ENCODE data around the gene IL20RA. TPM values are rescaled to one million over a fixed set of nuclear protein-coding genes. Genes with fewer than 3 reads are reported as not detected.

The IL20RA gene
- total RNA-seq, 1 donor from 2014 or later: 0.51 TPM

DNA sequence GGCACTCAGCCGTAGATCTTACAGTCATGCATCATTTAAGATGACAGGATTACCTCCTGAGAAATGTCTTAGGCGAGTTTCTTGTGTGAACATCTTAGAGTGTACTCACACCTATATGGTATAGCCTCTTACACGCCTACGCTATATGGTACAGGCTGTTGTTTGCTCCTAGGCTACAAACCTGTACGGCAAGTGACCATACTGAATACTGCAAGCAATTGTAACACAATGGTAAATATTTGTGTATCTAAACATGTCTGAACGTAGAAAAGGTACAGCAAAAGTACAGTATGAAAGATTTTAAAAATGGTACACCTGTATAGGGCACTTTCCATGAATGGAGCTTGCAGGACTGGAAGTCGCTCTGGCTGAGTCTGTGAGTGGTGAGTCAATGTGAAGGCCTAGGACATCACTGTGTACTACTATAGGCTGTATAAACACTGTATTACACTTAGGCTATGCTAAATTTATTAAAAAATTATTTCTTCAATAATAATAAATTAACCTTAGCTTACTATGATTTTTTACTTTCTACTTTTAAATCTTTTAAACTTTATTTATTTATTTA lies 541 bp upstream of the IL20RA start:
- DNase-seq: no peak

DNA sequence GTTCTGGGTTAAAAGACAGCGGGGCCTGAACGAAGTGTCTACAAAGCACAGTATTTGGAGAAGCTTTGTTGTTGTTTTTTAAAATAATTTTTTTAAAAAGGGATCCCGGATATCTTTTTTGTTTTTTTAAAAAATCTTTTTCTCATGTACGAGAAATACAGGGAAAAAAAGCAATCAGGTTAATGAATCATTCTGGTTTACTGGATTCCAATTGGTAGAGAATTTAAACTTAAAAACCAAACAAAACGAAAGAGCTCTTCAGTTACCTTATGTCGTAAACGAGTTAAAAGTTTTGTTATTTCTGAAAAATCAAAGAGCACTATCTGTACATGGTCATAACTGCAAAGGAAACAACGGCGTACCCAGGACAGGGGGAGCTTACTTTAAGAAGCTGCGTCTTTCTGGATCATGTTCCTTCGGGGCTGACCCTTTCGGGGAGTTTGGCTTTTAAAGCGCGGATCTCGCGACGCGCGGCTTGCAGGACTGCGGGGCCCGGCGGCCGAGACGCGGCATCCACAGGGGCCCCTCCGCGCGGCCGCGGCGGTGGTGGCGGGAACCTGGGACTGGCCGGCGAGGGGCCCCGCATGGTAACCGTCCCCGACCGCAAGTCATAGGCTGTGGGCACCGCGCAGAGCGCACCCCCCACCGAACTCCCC lies 927 bp downstream of the IL20RA start:
- peak; percentile 47 for DNase-seq

DNA sequence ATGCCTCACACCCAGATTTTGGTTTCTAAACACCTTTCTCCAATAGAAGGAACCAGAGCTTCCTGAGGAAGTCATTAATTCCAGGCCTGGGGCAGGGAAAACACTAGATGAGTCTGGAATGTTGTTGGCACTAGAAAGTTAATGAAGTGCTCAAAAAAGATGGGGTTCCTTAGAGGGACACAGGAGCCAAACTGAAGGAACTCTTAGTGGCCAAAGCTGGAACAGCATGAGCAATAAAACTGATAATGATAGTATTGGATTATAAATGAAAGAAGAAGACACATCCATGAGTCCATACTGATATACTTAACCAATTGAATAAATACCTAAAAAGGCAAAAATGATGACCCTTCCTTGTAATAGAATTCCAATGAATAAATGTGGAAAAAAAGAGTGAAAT lies 4.4 kb downstream of the IL20RA start:
- no peak for DNase-seq

GRCh38 chr6:137039010-137039409 lies 5.8 kb downstream of the IL20RA start:
- no peak for DNase-seq

DNA sequence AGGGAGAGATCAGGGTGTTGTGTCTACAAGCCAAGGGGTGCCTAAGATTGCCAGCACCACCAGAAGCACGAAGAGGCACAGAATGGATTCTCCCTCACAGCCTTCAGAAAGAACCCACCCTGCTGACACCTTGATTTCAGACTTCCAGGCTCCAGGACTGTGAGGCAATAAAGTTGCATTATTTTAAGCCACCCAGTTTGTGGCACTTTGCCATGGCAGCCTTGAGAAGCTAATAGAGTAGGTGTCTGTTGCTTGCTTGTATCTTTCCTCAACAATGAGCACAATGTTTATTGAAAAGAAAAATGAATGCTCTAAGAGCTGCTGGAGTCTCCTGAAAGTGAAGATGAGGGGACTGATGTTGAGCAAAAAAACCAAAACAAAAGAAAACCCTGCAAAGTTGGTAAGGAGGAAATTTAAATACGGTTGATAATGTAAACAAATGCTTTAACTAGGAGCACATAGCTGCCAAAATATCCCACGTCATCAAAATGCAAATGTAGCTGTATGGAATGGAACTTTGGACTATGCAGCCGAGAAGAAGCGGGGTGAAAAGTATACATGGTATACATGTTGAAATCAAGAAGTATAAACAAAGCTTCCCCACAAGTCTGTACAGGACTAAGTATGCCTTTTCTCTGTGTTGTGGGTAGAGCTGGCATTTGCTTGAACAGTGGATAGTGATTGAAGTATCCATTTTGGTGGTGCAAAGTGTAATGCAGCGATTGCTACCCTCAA lies 8.0 kb downstream of the IL20RA start:
- no peak for DNase-seq

DNA sequence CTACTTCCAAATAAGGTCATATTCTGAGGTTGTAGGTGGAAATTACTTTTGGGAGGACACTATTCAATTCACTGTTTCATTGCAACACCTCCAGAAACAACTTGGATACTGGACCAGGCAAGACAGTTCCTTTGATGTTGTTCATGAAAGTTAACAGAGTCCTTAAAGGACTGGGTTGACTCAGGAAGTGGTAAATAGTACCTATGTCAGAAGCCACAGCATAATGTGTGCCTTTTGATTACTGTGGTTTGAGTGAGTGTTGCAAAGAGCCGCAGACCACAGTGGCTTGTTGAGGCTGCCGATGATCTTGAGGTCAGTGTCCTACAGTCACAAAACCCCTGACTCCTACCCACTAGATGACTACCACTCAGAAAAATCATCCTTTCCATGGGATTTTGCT lies 10.9 kb downstream of the IL20RA start:
- no peak for DNase-seq

DNA sequence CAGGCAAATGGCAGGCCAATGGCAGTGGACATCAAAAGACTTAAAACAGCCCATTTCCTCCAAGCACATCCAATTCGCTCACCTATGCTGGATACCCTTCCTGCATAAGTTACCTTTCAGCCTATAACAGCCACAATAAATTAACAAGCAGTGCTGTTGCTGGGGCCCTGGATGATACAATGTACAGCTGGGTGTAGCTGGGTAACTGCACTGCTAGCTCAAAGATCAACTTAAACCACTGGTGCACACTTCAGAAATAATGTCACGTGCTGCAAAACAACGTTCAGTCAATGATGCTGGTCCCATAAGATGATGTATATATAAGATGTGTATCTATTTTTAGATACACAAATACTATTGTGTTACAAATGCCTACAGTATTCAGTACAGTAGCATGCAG lies 13.6 kb downstream of the IL20RA start:
- DNase-seq: no peak

DNA sequence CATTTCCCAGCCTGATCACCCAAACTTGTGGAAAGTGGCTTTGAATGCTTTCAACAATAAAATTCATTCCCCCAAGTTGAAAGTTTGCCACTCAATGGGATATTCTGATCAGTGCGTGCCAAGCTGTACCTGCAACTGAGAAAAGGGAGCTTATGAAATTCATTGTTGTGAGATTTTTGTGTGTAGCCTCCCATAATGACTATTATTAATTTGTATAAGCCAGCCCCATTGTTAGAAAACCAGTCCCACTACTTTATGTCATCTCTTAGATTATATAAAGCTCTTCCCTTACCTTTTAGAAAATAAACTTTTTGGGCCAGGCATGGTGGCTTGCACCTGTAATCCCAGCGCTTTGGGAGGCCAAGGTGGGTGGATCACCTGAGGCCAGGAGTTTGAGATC lies 15.9 kb downstream of the IL20RA start:
- DNase-seq: no peak

- peak; percentile 50 for DNase-seq
Observed at GRCh38 chr6:137025786-137026730, 18.7 kb downstream of the IL20RA start.

DNA sequence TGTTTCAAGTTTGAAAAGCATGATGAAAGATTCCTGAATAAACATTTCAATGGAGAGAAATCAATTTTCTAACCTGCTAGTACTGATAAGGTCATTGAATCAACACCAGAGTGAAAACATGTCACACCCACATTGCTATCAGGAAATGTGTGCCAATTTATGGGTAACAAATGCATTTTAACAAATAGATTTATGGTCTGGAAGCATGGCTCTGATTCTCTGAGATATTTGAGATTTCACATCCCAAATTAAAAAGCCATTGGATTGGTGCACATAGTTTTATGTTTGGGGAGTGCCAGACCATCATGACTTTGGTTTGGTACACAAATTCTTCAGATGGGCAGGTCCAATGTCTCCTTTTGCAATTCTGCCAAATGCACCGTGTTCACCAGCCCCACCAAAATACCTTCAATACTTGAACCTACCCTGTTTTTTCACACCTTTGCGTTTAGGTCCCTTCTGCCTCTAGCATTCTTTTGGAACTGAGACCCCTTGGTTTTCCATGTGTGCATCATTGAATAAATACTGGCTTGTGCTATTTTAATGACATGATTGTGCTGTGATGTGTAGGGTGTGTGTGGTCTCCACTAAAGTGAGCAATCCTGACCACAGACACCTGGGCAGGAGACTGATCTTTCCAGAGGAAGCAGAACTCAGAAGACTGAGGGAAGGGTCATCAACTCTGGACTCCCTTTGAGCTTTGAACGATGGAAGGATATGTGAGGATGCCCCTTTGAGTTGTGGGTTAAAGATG lies 20.4 kb downstream of the IL20RA start:
- DNase-seq: no peak

- no peak for DNase-seq
Observed at GRCh38 chr6:137020776-137021175, 24.0 kb downstream of the IL20RA start.

GRCh38 chr6:137019476-137020272 lies 25.1 kb downstream of the IL20RA start:
- no peak for DNase-seq

GRCh38 chr6:137017081-137017480 lies 27.7 kb downstream of the IL20RA start:
- DNase-seq: no peak

DNA sequence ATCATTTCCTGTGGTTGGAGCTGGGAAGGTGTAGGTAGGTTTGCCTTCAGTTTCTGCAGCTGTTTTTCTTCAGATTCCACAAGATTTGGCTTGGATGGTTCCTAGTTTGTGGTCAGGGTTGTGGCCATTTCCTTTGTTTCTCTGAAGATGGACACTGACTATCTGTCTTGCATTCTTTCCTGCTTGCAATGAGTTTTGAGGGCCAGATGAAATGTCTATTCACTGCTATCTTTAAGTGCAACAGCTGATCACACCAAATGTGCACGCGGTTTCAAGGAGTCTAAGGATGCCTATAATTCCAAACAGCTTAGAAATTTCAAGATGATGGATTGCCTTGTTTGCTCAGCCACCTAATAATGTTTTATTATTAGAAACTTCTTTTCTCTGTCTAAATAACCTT lies 28.4 kb downstream of the IL20RA start:
- no peak for DNase-seq

GRCh38 chr6:137015943-137016342 lies 28.8 kb downstream of the IL20RA start:
- DNase-seq: no peak

DNA sequence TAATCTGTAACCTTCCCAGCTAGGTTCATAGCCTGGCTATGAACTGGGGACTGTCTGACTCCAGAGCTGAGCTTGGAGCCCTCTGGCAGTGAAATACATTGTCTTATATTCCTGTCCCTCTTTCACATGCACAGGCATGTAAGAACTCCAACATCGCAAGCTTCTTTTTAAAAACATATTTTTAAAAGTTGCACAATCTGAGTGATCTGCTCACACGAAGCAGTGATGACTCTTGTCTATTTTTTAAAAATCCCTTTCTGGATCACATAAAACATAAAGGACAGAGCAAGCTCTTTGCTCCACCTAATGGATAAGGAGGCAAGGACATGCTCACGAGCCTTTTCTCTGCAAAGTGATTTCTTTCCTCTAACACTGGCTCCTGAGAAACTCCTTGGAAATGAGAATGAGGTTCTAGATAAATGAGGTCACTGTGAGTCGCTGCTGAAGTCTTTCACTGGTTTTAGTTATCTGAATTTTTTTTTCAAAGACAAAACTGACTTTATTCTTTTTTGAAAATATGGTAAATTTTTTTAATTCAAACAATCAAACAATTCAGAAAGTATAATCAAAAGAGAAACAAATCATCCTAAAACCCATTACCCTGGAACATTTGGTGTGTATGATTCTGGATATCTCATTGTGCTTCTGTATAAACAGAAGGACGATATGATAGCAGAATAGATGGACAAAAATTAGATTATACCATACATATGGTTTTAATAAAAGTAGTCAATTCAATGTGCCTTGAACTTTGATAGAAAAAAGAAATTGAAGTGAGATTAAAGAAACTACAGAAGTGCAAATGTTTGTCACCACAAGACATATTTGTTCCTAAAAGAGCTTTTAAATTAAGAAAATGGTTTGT lies 30.8 kb downstream of the IL20RA start:
- peak; percentile 54 for DNase-seq

DNA sequence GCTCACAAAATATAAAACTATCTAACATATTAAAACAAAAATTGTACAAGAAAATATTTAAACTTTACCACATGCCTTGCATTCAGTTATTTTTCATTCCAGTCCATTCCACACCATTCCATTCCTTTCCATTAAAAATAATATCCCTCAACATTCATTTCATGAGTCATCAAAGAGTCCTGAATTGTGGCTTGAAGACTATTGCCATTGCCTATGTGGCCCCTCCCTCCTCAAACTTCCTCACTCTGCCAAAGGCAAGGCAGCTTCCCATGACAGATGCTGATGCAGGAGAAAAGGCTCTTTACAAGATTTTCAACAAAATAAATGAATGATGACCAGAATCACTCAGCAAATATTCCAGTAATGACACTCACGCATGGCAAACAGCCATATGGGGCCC lies 31.7 kb downstream of the IL20RA start:
- no peak for DNase-seq

- no peak for DNase-seq
Observed at GRCh38 chr6:137011406-137011805, 33.4 kb downstream of the IL20RA start.

GRCh38 chr6:137010128-137010718 lies 34.5 kb downstream of the IL20RA start:
- DNase-seq: no peak

GRCh38 chr6:137008204-137008603 lies 36.6 kb downstream of the IL20RA start:
- DNase-seq: no peak
